IMR-90 (cell line): Measurements from ENCODE around the gene PCBP3. TPM values are rescaled to one million over a fixed set of nuclear protein-coding genes. Genes with fewer than 3 reads are reported as not detected.

Experiments
- ATAC-seq: fragments of 200-7000 bp; cut with Tn5 transposase; 2 replicates; pipeline ENCODE4 v1.9.1; 2020; ENCODE audit warnings: low read depth, mild to moderate bottlenecking, moderate library complexity
- BruUV-seq: library from RNA; stranded (reverse); fragments of 400-500 nt; replicated peaks from 2 replicates; lab custom pipeline; 2021; lab: Mats Ljungman, UMichigan
- CTCF ChIA-PET: fragments of 300-600 bp; formaldehyde crosslinking; extraction: SDS; loops from one replicate; lab custom pipeline; 2021; ENCODE audit warnings: antibody characterized with exemption; lab: Yijun Ruan, JAX
- POLR2A ChIA-PET: fragments of 300-600 bp; sonication (Branson Sonifier 250); formaldehyde crosslinking; loops from one replicate; lab custom pipeline; 2022; ENCODE audit warnings: antibody characterized with exemption; ENCODE audit not compliant: unreplicated experiment; lab: Charles Lee
- DNase-seq: peaks from one replicate; pipeline ENCODE4 v3.0.0; 2013
- H2AFZ ChIP-seq: replicated peaks from 2 replicates; pipeline ENCODE3; 2013; ENCODE audit warnings: low read length, mild to moderate bottlenecking; ENCODE audit not compliant: poor library complexity
- H2AK5ac ChIP-seq: 2 replicates; pipeline ENCODE4 v1.6.1; 2013; ENCODE audit warnings: low read depth, low read length, inconsistent platforms
- H2AK9ac ChIP-seq: replicated peaks from 2 replicates; pipeline ENCODE3; 2013; ENCODE audit warnings: mild to moderate bottlenecking, low read depth, low read length, moderate library complexity; ENCODE audit not compliant: poor library complexity
- H2BK120ac ChIP-seq: 2 replicates; pipeline ENCODE4 v1.6.1; 2013; ENCODE audit warnings: low read depth, low read length, inconsistent platforms
- H2BK15ac ChIP-seq: 3 replicates; pipeline ENCODE4 v1.6.1; 2013; ENCODE audit warnings: low read depth, low read length, inconsistent platforms
- H2BK20ac ChIP-seq: 2 replicates; pipeline ENCODE4 v1.6.1; 2013; ENCODE audit warnings: low read depth, mild to moderate bottlenecking, inconsistent platforms, low read length, moderate library complexity
- H2BK5ac ChIP-seq: 2 replicates; pipeline ENCODE4 v1.6.1; 2013; ENCODE audit warnings: mild to moderate bottlenecking, low read depth, low read length, inconsistent platforms; ENCODE audit not compliant: poor library complexity, severe bottlenecking
- H3K14ac ChIP-seq: replicated peaks from 2 replicates; pipeline ENCODE4 v1.6.1; 2013; ENCODE audit warnings: low read depth, low read length, inconsistent platforms
- H3K18ac ChIP-seq: 2 replicates; pipeline ENCODE4 v1.6.1; 2013; ENCODE audit warnings: low read depth, low read length, control low read depth
- H3K23ac ChIP-seq: 2 replicates; pipeline ENCODE4 v1.6.1; 2013; ENCODE audit warnings: low read depth, low read length, inconsistent platforms
- H3K27ac ChIP-seq: 2 replicates; pipeline ENCODE4 v1.5.1; 2013; ENCODE audit warnings: mild to moderate bottlenecking, control low read depth, low read length; ENCODE audit not compliant: insufficient read depth
- H3K27me3 ChIP-seq: 2 replicates; pipeline ENCODE4 v1.6.1; 2013; ENCODE audit warnings: low read length; ENCODE audit not compliant: control insufficient read depth, insufficient read depth
- H3K36me3 ChIP-seq: 2 replicates; pipeline ENCODE4 v1.6.1; 2013; ENCODE audit warnings: low read length, mixed read lengths; ENCODE audit not compliant: control insufficient read depth, insufficient read depth
- H3K4ac ChIP-seq: 2 replicates; pipeline ENCODE4 v1.6.1; 2013; ENCODE audit warnings: low read depth, low read length, inconsistent platforms
- H3K4me1 ChIP-seq: 2 replicates; pipeline ENCODE4 v1.6.1; 2013; ENCODE audit warnings: low read length, mixed read lengths; ENCODE audit not compliant: control insufficient read depth, insufficient read depth
- H3K4me2 ChIP-seq: 2 replicates; pipeline ENCODE4 v1.6.1; 2013; ENCODE audit warnings: low read depth, mild to moderate bottlenecking, control low read depth, low read length, moderate library complexity
- H3K4me3 ChIP-seq: 2 replicates; pipeline ENCODE4 v1.5.1; 2013; ENCODE audit warnings: low read depth, mild to moderate bottlenecking, control low read depth, low read length, moderate library complexity; ENCODE audit not compliant: insufficient read depth
- H3K56ac ChIP-seq: 2 replicates; pipeline ENCODE4 v1.6.1; 2013; ENCODE audit warnings: low read length, inconsistent platforms; ENCODE audit not compliant: insufficient read depth; ENCODE audit errors: extremely low read depth
- H3K79me1 ChIP-seq, 2 experiments: 2 replicates each; pipeline ENCODE4 v1.6.1; 2013; ENCODE audit warnings: low read length in 2 of 2, inconsistent platforms in 1 of 2, low read depth in 1 of 2
- H3K9ac ChIP-seq: 2 replicates; pipeline ENCODE4 v1.6.1; 2013; ENCODE audit warnings: low read depth, low read length, control low read depth
- H3K9me1 ChIP-seq: 2 replicates; pipeline ENCODE4 v1.6.1; 2013; ENCODE audit warnings: low read length, inconsistent platforms; ENCODE audit not compliant: insufficient read depth
- H3K9me3 ChIP-seq: 2 replicates; pipeline ENCODE4 v1.6.1; 2013; ENCODE audit warnings: low read length; ENCODE audit not compliant: control insufficient read depth, insufficient read depth
- H4K20me1 ChIP-seq: 2 replicates; pipeline ENCODE4 v1.6.1; 2013; ENCODE audit warnings: low read length, inconsistent platforms; ENCODE audit not compliant: insufficient read depth
- H4K5ac ChIP-seq: 2 replicates; pipeline ENCODE4 v1.6.1; 2013; ENCODE audit warnings: mild to moderate bottlenecking, low read depth, low read length, control low read depth
- H4K8ac ChIP-seq, 2 experiments: 2 replicates each; pipeline ENCODE4 v1.6.1; 2013; ENCODE audit warnings: low read depth in 2 of 2, low read length in 2 of 2, control low read depth in 1 of 2, inconsistent platforms in 1 of 2
- H4K91ac ChIP-seq: 2 replicates; pipeline ENCODE4 v1.6.1; 2013; ENCODE audit warnings: low read depth, low read length, inconsistent platforms; ENCODE audit not compliant: insufficient read depth
- BHLHE40 ChIP-seq: fragments of 150-350 bp; IDR thresholded peaks from 2 replicates; pipeline ENCODE4 v1.6.1; 2016; ENCODE audit warnings: mild to moderate bottlenecking, low read depth, low read length
- CEBPB ChIP-seq: IDR thresholded peaks from 2 replicates; pipeline ENCODE4 v1.6.1; 2012; ENCODE audit warnings: low read depth, low read length, improper control_type of control experiment
- CTCF ChIP-seq: conservative IDR thresholded peaks from 2 replicates; pipeline ENCODE4 v1.5.1; 2012; ENCODE audit warnings: mild to moderate bottlenecking, low read depth, low read length, improper control_type of control experiment
- ELK1 ChIP-seq: fragments of 150-350 bp; IDR thresholded peaks from 2 replicates; pipeline ENCODE4 v1.6.1; 2016; ENCODE audit warnings: low read depth, mild to moderate bottlenecking, low read length, moderate library complexity, borderline replicate concordance
- FOS ChIP-seq: fragments of 150-350 bp; IDR thresholded peaks from 2 replicates; pipeline ENCODE4 v1.6.1; 2016; ENCODE audit warnings: low read depth, low read length
- MAFK ChIP-seq: IDR thresholded peaks from 2 replicates; pipeline ENCODE4 v1.6.1; 2012; ENCODE audit warnings: low read depth, low read length, improper control_type of control experiment
- MXI1 ChIP-seq: IDR thresholded peaks from 2 replicates; pipeline ENCODE4 v1.6.1; 2012; ENCODE audit warnings: low read depth, mild to moderate bottlenecking, low read length, moderate library complexity, borderline replicate concordance
- NFE2L2 ChIP-seq: fragments of 150-350 bp; IDR thresholded peaks from 2 replicates; pipeline ENCODE4 v1.6.1; 2016; ENCODE audit warnings: low read depth, mild to moderate bottlenecking, low read length
- WGBS, 2 experiments: methylation state at CpG; one replicate each; pipeline versions ENCODE4 v1.1.5 to v1.1.7; 2013; ENCODE audit warnings: missing lambda C conversion rate in 2 of 2; ENCODE audit not compliant: insufficient read length in 1 of 2; ENCODE audit errors: extremely low coverage in 2 of 2; 5-methylcytosine and 5-hydroxymethylcytosine counted together
- dilution Hi-C: fragments of 300-500 bp; cut with HindIII; formaldehyde crosslinking; loops from one replicate; pipeline ENCODE4 v1.14.3; 2018; ENCODE audit warnings: low sequenced_read_pairs; ENCODE audit not compliant: unreplicated experiment
- in situ Hi-C: fragments of 300-500 bp; cut with MboI; formaldehyde crosslinking; loops from 3 replicates; pipeline ENCODE4 v1.14.3; 2019; ENCODE audit warnings: low sequenced_read_pairs, inconsistent platforms, mixed read lengths
- intact Hi-C: fragments of 100-400 bp; cut with micrococcal nuclease; formaldehyde crosslinking; loops from 2 replicates; pipeline ENCODE4 v1.10.0; 2022
- polyA plus RNA-seq, 3 experiments: library from polyadenylated mRNA; depleted of rRNA; stranded (reverse); fragments of >200 nt; gene quantifications; 2 replicates each; pipeline ENCODE4 v1.2.3, GENCODE V29; 2012; ENCODE audit warnings: low replicate concordance in 1 of 3
- total RNA-seq: library from RNA; depleted of rRNA; stranded (reverse); fragments of >200 nt; gene quantifications from 2 replicates; pipeline ENCODE4 v1.2.3, GENCODE V29; 2012

The PCBP3 gene
- total and polyA plus RNA-seq, 2 of the 4 experiments (the other 2 are of a cell fraction) = 2.9 to 3.9 TPM

DNA sequence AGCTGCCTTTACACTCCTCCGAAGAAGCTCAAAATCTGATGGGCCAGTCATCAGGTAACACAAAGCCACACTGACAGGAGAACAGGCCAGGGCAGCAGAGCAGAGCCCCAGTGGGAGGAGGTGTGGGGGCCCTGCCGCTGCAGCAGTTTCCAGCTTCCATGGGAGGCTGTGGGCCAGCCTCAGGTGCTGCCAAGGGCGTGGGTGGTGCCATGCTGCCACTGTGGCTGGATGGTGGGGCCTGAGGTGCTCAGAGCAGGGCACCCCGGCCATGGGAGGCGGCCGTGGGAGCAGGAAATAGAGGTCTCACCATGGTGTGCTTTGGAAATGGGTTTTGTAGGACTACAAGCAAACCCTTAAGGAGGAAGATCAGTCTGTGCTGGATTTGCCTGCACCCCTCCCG is 287.3 kb downstream of the PCBP3 start:
- Histone ChIP-seq H4K5ac (no peak overlapping the region), H3K9ac (no peak overlapping the region), H3K14ac (no peak overlapping the region), H3K27me3 (no peaks in the 10 kb centered on the region; the same call in 1 of the 2 replicates), H3K9me1 (no peaks in the 10 kb centered on the region; the same call in 1 of the 2 replicates), H2AK9ac (no peak overlapping the region), H3K9me3 (peaks cover 14% of the 10 kb centered on the region), H2BK5ac (no peak overlapping the region), H2AK5ac (no peak overlapping the region), H2AFZ (no peak overlapping the region), H2BK20ac (no peak overlapping the region), H4K8ac (no peak overlapping the region), H3K4me3 (no peak overlapping the region), H3K18ac (no peak overlapping the region), H3K4me2 (no peak overlapping the region), H3K4ac (no peak overlapping the region), H2BK15ac (no peak overlapping the region), H4K20me1 (no peaks in the 10 kb centered on the region), H3K36me3 (peaks cover 3% of the 10 kb centered on the region; the same call in 1 of the 2 replicates), H3K4me1 (no peaks in the 10 kb centered on the region), H2BK120ac (no peak overlapping the region), H3K79me1 (no peaks in the 10 kb centered on the region), H3K27ac (no peak overlapping the region), H4K91ac (no peak overlapping the region), H3K56ac (no peak overlapping the region), H3K23ac (no peak overlapping the region)
- no CpG with 5 or more reads among the region's 7 CpGs for WGBS, 2 experiments
- DNase-seq (no peak), ATAC-seq (no peak)
- BruUV-seq = no TSS peak
- dilution Hi-C loops = no loop called here
- intact Hi-C loops = no loop called here
- POLR2A ChIA-PET = no interaction called here
- CTCF ChIA-PET = no interaction called here
- in situ Hi-C loops = no loop called here
- TF ChIP-seq NFE2L2 (no peak), BHLHE40 (no peak), ELK1 (no peak), FOS (no peak), MXI1 (no peak), CEBPB (no peak), MAFK (no peak), CTCF (no peak)
